GM18873 (cell line): ENCODE data around the gene ZBTB48.
A peak's percentile ranks its signal among the peaks of the same experiment; 100 is the strongest.

Source experiments
- ATAC-seq: cut with Tn5 transposase; IDR thresholded peaks from one replicate; pipeline ENCODE4 v1.9.1; 2021; ENCODE audit warnings: mild to moderate bottlenecking, moderate library complexity, moderate number of reproducible peaks; ENCODE audit not compliant: unreplicated experiment, low FRiP score

Gene ZBTB48

GRCh38 chr1:6603915-6604558 is 24.2 kb downstream of the ZBTB48 start:
- no peak for ATAC-seq

GRCh38 chr1:6612641-6613360 is 33.0 kb downstream of the ZBTB48 start:
- peak; percentile 29 for ATAC-seq

GRCh38 chr1:6613361-6614018 is 33.7 kb downstream of the ZBTB48 start, which contains the start of gene PHF13:
TSS of gene PHF13 (plus strand) at chr1:6613731. CDS start at chr1:6614067, 336 bp downstream.
- ATAC-seq: peak; percentile 87

GRCh38 chr1:6614019-6614928 is 34.5 kb downstream of the ZBTB48 start:
- ATAC-seq: no peak

- no peak for ATAC-seq
Observed at GRCh38 chr1:6614929-6615785, 35.4 kb downstream of the ZBTB48 start.

GRCh38 chr1:6619045-6619444 is 39.3 kb downstream of the ZBTB48 start:
- ATAC-seq: no peak

- ATAC-seq: no peak
Observed at GRCh38 chr1:6621429-6622391, 41.9 kb downstream of the ZBTB48 start.

GRCh38 chr1:6622396-6623152 is 42.8 kb downstream of the ZBTB48 start:
- ATAC-seq: no peak

- no peak for ATAC-seq
Observed at GRCh38 chr1:6623269-6623965, 43.6 kb downstream of the ZBTB48 start.

GRCh38 chr1:6624710-6625583 is 45.2 kb downstream of the ZBTB48 start, which contains the start of gene THAP3:
TSS of gene THAP3 (plus strand) at chr1:6624868. CDS start at chr1:6625219, 351 bp downstream.
- ATAC-seq: peak; percentile 41

- no peak for ATAC-seq
Observed at GRCh38 chr1:6625584-6626149, 45.9 kb downstream of the ZBTB48 start.

- no peak for ATAC-seq
Observed at GRCh38 chr1:6627031-6627430, 47.2 kb downstream of the ZBTB48 start.

- ATAC-seq: no peak
Observed at GRCh38 chr1:6627841-6628545, 48.2 kb downstream of the ZBTB48 start.

- ATAC-seq: no peak
Observed at GRCh38 chr1:6628971-6629479, 49.2 kb downstream of the ZBTB48 start.

GRCh38 chr1:6630027-6630426 is 50.2 kb downstream of the ZBTB48 start:
- no peak for ATAC-seq
